Hair follicular keratinocyte (primary cell): Measurements from ENCODE around the gene GRP. TPM values are rescaled to one million over a fixed set of nuclear protein-coding genes. Genes with fewer than 3 reads are reported as not detected.

Source experiments
- total RNA-seq: library from RNA; depleted of rRNA; stranded (reverse); fragments of >200 nt; gene quantifications from 2 replicates; pipeline ENCODE4 v1.2.3, GENCODE V29; 2015

GRP gene
- total RNA-seq, result not detected in 2 replicates

DNA sequence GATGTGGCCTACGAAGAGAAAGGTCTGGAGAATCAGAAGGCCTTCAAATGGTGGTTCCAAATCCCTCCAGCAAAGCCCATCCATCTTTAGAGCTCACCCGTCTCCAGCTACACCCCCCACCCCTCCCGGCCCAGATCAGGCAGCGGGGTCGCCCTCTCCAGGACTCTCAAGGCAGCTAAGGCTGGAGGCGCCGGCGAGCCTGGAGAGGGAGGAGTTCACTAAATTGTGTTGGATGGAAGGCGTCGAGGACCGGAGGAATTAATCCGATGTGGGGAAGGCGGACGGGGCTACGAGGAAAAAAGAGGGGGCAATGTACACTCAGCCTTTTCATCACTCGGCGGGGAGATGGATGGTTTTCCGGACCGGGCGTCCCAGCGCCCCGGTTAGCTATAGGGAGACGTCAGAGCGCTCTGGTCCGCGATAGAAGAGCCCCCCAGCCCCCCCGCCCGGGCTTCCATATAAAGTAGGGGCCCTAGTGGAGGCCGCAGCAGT, at the start of gene GRP:
Gene GRP (plus strand): TSS at position 487 of the 492 bp plus-strand sequence. CDS start 108 bp downstream, outside the sequence.

DNA sequence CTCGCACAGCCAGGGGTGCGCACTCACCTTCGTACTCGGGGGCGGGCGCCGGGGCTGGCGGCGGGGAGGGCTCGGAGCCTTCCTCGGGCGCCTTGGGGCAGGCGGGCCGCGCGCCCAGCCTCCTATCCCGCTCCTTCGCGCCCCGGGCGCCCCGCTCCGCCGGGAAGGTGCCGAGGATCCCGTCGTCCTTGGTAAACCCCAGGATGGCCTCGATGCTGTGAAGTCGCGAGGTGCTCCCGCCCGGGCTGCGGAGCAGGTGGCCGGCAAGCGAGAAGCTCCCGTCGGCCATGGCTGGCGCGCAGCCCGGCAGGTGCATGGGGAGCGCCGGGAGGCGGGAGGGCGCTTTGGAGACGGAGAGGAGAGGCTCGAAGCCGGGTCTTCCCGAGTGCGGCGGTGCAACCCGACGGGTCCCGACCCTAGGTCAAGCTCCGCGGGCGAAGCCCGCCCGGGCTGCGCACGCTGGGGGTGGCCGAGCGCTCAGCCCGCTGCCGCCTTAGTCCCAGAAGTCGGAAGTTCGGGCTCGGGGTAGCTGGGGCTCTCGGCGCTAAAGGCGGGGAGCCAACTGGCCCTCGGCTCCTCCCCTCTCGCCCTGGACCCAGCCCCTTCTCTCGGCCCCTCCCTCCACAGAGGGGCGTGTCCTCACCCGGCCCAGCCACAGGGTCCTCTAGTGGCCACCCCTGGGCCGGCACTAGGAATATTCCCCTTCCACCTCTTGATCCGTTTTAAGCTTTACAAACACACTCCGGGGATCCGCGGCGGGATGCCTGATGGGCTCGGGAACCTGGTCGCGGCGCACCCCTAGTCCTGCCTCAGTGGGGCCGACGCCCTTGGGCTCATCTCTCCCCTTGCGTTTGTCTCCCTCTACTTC, 53.2 kb downstream of the GRP start, which contains the start of gene RAX:
Gene RAX (minus strand): TSS at position 564 of the 868 bp plus-strand sequence. CDS start 248 bp downstream, at position 316.

Other genes starting within 250 kb of the GRP start
- gene SEC11C, start 80.3 kb upstream of the GRP start, total RNA-seq, result 56.3 and 72.5 TPM in 2 replicates
- gene RAX, start 53.3 kb downstream of the GRP start, total RNA-seq, result not detected in 2 replicates
- not detected in 2 replicates for gene CPLX4, start 98.5 kb downstream of the GRP start, total RNA-seq
- 107 and 165 TPM in 2 replicates for gene LMAN1, start 139.1 kb downstream of the GRP start, total RNA-seq